Activated T-cell treated with anti-CD3 and anti-CD28 coated beads for 24 hours (primary cell): ENCODE results near the gene THBS3.
"Not testable (repeated sequence)": the region's sequence is repeated elsewhere in the genome, so short reads cannot be mapped to it uniquely, and the experiment has no call there.

Source experiments
- DNase-seq: peaks from one replicate; pipeline ENCODE4 v3.0.0-alpha.2; 2020; ENCODE audit warnings: low read depth

Gene THBS3

DNA sequence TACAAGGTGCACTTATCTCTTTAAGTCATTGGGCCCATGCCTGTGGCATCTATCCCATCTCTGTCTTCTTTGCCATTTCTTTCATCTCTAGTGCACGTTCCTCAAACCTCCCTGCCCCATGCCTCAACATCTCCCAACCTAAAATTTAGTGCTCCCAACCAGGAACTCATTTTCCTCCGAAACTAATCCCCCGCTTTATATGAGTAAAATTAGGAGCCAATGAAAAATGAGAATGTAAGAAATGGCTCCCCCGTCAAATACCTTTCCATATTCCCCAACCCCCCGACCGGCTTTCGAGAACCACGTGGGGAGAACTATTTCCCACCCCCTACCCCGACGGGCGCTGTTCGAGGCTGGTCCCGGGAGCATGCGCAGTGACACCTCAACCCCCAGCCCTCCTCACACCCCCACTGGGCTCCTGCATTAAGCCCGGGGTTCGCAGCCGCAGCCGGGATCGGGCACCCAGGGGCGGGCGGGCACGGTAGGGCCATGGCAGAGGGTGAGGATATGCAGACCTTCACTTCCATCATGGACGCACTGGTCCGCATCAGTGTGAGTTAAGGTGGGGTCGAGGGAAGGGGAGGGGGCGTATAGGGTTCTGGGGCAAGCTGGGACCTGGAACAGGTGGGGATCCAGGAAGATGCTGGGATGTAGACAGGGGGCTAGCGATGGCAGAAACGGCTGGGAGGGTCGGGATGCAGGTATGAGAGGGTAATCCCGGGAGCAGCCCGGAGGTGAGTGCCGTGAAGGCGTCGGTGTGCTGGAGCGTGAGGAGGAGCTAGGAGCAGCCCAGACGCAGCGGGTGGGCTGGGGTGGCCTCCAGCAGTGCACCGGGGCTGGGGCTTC is 34.0 kb downstream of the THBS3 start, which contains the start of gene TRIM46:
Gene TRIM46 (plus strand): TSS at position 372 of the 846 bp plus-strand sequence. CDS start 118 bp downstream, at position 490.
- peak; percentile 64 for DNase-seq

DNA sequence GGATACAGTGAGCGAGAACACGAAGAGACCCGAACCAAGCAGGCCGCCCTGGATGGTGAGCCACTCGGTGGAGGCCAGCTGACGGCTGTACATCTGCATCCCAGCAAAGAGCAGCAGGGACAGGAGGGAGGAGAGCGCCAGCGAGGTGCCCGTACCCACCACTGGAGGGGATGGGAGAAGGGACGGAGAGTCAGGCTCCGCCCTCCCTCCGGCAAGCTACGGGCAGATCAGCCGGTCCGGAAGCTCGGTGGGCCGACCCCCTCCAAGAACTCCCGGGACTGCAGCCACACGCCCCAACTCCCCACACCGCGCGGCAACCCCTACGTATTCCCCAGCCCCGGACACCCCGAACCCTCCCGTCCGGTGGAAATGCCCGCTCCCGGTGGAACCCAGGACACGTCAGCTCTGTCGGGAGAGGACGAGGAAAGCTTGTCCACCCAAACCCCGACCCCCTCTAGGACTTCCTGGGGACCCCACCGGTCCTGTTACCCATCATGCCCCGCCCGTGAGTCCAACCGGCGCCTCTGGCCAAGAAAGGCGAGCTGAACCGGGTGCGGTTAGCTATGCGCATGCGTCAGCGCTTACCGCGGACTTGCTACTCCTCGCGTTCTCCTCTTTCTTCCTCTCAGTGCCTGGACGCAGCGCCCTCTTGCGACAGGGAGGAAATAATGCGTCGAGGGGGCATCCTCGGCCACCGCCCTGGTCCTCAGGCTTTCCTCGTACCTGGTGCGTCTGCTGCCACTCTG is 34.8 kb downstream of the THBS3 start, which contains the start of gene KRTCAP2:
Gene KRTCAP2 (minus strand): TSS at position 573 of the 746 bp plus-strand sequence. CDS start 80 bp downstream, at position 493.
- peak; percentile 94 for DNase-seq

GRCh38 chr1:155171836-155172731 is 35.6 kb downstream of the THBS3 start:
- DNase-seq: no peak

DNA sequence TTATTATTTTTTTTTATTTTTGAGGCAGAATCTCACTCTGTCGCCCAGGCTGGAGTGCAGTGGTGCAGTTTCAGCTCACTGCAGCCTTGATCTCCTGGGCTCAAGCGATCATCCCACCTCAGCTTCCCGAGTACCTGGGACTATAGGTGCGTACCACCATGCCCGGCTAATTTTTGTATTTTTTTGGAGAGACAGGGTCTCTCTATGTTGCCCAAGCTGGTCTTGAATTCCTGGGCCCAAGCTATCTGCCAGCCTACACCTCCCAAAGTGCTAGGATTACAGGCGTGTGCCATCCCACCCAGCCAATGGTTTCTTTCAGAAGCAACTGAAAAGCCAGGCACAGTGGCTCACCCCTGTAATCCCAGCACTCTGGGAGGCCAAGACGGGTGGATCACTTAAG is 36.9 kb downstream of the THBS3 start:
- no peak for DNase-seq

DNA sequence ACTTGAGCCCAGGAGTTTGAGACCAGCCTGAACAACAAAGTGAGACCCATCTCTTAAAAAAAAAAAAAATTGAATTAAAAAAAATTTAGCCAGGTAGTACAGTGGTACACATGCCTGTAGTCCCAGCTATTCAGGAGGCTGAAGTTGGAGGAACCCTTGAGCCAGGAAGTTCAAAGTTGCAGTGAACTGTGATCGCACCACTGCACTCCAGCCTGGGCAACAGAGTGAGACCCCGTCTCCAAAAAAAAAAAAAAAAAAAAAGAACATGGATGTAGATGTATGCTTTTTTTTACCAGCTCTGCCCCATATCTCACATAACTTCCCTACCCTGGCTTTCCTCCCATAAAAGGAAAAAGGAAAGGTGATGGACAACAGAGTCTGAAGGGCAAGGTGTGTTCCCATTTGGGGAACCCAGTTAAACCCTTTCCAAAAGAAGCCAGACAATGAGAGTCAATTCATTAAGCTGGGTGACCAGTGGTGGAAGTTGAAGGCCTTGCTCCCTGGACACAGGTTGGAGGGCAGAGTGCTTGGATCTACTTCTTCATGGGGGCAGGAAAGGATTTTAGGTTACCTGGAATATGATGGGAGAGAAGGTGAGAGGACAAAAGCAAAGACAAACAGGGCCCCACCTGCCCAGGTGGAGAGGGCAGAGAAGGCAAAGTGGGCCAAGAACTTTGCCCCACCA is 37.5 kb downstream of the THBS3 start:
- no peak for DNase-seq

GRCh38 chr1:155169541-155169940 is 38.2 kb downstream of the THBS3 start:
- no peak for DNase-seq

GRCh38 chr1:155168456-155169210 is 39.1 kb downstream of the THBS3 start:
- DNase-seq: no peak

GRCh38 chr1:155168105-155168445 is 39.6 kb downstream of the THBS3 start:
- not testable (repeated sequence) for DNase-seq

DNA sequence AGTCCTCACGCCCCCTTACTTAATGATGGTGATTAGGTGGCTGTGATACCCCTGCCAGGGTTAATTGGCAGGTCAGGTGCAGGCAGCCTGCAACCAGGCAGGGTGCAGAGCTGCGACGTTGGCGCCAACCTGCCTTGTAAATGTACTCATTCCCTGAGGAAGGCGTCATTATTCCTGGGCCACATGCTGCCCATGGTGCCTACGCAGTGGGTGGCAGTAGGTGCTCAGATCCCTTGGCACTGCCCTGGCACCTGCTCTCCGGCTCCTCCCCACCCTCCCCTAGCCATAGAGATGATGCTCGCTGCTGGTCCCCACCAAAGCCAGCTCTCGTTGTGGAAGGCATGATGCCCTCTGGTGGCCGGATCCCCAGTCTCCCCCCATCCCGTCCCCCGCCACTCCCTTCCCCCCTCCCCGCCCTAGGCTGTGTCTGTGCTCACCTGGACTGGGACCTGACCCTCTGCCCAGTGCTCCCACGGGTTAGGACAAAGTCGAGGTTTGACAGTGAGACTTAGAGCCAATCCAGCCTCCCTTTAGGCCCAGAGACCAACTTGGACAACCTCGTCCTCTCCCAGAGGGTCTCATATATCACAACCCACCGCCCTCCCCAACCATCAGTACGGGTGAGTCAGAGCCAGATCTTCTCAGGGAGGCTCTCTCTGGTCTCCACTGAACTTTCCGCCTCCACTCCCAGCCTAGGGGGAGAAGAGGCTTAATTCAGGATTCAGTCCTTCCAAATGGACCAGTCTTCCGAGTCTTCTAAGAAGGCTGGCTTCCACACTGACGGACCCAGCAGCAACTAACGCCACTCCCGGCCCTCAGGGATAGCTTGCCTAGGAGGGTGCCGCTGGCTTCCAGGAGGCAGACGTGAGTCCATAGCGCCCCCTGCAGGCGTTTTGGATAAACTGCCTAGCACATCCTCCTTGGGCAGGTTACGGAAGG is 40.3 kb downstream of the THBS3 start:
- DNase-seq: peak; percentile 75

GRCh38 chr1:155166471-155167165 is 41.1 kb downstream of the THBS3 start:
- DNase-seq: no peak

DNA sequence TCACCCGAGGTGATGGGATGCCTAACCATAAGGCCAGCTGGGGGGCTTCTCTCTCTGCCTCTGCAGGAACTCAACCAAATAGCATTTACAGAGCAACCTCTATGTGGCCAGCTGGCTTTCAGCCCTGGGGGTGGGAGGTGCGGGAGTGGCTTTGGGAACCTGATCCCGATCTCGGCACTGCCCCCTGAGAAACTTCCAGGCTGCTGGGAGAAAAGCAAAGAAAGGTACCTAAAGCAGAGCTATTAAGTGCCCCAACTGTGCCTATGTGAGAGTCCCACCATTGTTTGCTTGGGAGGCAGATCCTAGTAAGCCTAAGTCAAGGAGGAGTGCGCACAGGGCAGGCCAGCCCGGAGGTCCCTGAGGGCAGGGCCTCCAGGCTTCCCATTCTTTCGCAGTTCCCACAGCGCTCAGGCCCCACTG is 41.6 kb downstream of the THBS3 start:
- no peak for DNase-seq

DNA sequence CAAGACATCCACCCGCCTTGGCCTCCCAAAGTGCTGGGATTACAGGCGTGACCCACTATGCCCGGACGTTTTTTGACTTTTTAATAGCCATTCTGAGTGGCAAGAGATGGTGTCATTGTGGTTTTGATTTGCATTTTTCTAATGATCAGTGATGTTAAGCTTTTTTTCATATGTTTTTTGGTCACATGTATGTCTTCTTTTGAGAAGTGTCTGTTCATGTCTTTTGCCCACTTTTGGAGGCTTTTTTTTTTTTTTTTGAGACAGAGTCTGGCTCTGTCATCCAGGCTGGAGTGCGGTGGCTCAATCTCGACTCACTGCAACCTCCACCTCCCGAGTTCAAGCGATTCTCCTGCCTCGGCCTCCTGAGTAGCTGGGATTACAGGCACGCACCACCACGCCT is 43.1 kb downstream of the THBS3 start:
- DNase-seq: not testable (repeated sequence)

DNA sequence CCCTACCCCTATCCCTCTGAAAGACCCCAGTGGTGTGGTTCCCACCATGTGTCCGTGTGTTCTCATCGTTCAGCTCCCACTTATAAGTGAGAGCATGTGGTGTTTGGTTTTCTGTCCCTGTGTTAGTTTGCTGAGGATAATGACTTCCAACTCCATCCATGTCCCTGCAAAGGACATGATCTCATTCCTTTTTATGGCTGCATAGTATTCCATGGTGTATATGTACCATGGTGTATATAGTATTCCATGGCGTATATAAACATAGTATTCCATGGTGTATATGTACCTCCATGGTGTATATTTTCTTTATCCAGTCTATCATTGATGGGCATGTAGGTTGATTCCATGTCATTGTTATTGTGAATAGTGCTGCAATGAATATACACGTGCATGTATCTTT is 43.9 kb downstream of the THBS3 start:
- DNase-seq: not testable (repeated sequence)

- DNase-seq: not testable (repeated sequence)
These were observed 45.1 kb downstream of the THBS3 start for GRCh38 chr1:155162631-155163030.

- DNase-seq: no peak
These were observed 47.6 kb downstream of the THBS3 start for GRCh38 chr1:155160128-155160527.

GRCh38 chr1:155158991-155159390 is 48.7 kb downstream of the THBS3 start:
- no peak for DNase-seq

- DNase-seq: not testable (repeated sequence)
These were observed 51.6 kb downstream of the THBS3 start for GRCh38 chr1:155155996-155156643.
